PC-9 (cell line): Measurements from ENCODE around the gene BRK1. TPM values are rescaled to one million over a fixed set of nuclear protein-coding genes. Genes with fewer than 3 reads are reported as not detected.
"Not testable (repeated sequence)": the region's sequence is repeated elsewhere in the genome, so short reads cannot be mapped to it uniquely, and the experiment has no call there.

Experiments used
- BruUV-seq: library from RNA; stranded (reverse); fragments of 400-500 nt; replicated peaks from 2 replicates; lab custom pipeline; 2021; lab: Mats Ljungman, UMichigan
- CTCF ChIA-PET: fragments of 300-600 bp; sonication (Branson Sonifier 250); formaldehyde crosslinking; loops from one replicate; lab custom pipeline; 2022; ENCODE audit warnings: antibody characterized with exemption; lab: Charles Lee
- POLR2A ChIA-PET: fragments of 300-600 bp; sonication (Branson Sonifier 250); formaldehyde crosslinking; loops from one replicate; lab custom pipeline; 2022; ENCODE audit warnings: antibody characterized with exemption; ENCODE audit not compliant: unreplicated experiment; lab: Charles Lee
- DNase-seq, 2 experiments: peaks; one replicate each; pipeline versions ENCODE4 v3.0.0 to v3.0.0-alpha.2; 2015 to 2022; ENCODE audit warnings: mixed read lengths in 1 of 2
- H2AFZ ChIP-seq: fragments of 200-600 bp; sonication (generic); 2 replicates; pipeline ENCODE4 v1.8.1; 2017; ENCODE audit warnings: antibody characterized with exemption
- H3F3A ChIP-seq: fragments of 200-600 bp; sonication (generic); 2 replicates; pipeline ENCODE4 v1.8.1; 2017; ENCODE audit warnings: antibody characterized with exemption, mild to moderate bottlenecking, low read depth; ENCODE audit not compliant: insufficient read depth
- H3K27ac ChIP-seq: fragments of 200-600 bp; sonication (generic); 2 replicates; pipeline ENCODE4 v1.6.1; 2016; ENCODE audit warnings: mixed run types
- H3K27me3 ChIP-seq: fragments of 200-600 bp; sonication (generic); 2 replicates; pipeline ENCODE4 v1.6.1; 2016; ENCODE audit warnings: low read depth, mixed run types; ENCODE audit not compliant: insufficient read depth
- H3K36me3 ChIP-seq: fragments of 200-600 bp; sonication (generic); 2 replicates; pipeline ENCODE4 v1.6.1; 2016; ENCODE audit warnings: low read depth, mixed run types
- H3K4me1 ChIP-seq: fragments of 200-600 bp; sonication (generic); replicated peaks from 2 replicates; pipeline ENCODE4 v1.6.1; 2016; ENCODE audit warnings: mixed run types; ENCODE audit not compliant: insufficient read depth
- H3K4me2 ChIP-seq: fragments of 200-600 bp; sonication (generic); 2 replicates; pipeline ENCODE4 v1.6.1; 2017; ENCODE audit warnings: mixed run types
- H3K4me3 ChIP-seq: fragments of 200-600 bp; sonication (generic); 2 replicates; pipeline ENCODE4 v1.6.1; 2016; ENCODE audit warnings: mixed run types
- H3K79me2 ChIP-seq: fragments of 200-600 bp; sonication (generic); 2 replicates; pipeline ENCODE4 v1.6.1; 2017; ENCODE audit warnings: low read depth, mixed run types
- H3K9me2 ChIP-seq: fragments of 200-600 bp; sonication (generic); 2 replicates; pipeline ENCODE4 v1.8.1; 2017; ENCODE audit warnings: mild to moderate bottlenecking; ENCODE audit not compliant: insufficient read depth
- H3K9me3 ChIP-seq: fragments of 200-600 bp; sonication (generic); 2 replicates; pipeline ENCODE4 v1.8.1; 2016; ENCODE audit warnings: low read depth; ENCODE audit not compliant: insufficient read depth
- H4K20me1 ChIP-seq: fragments of 200-600 bp; sonication (generic); 2 replicates; pipeline ENCODE4 v1.8.1; 2017; ENCODE audit not compliant: insufficient read depth
- CTCF ChIP-seq: fragments of 200-600 bp; sonication (generic); conservative IDR thresholded peaks from 2 replicates; pipeline ENCODE4 v1.6.1; 2017; ENCODE audit warnings: mixed run types, antibody characterized with exemption, mild to moderate bottlenecking, moderate library complexity
- EZH2 ChIP-seq: fragments of 200-600 bp; sonication (generic); IDR thresholded peaks from 2 replicates; pipeline ENCODE4 v1.8.0; 2017; ENCODE audit warnings: antibody characterized with exemption, low read depth
- intact Hi-C: fragments of 100-400 bp; cut with micrococcal nuclease; formaldehyde crosslinking; loops from one replicate; pipeline ENCODE4 v1.10.0; 2022; ENCODE audit not compliant: unreplicated experiment
- total RNA-seq: library from RNA; stranded (reverse); gene quantifications from 2 replicates; pipeline ENCODE4 v1.2.3, GENCODE V29; 2021

The BRK1 gene
- total RNA-seq, 1 experiment from 2014 or later, result 109 TPM

- Histone ChIP-seq H4K20me1 (peaks cover 32% of the 10 kb centered on the region), H3K79me2 (peaks cover 60% of the 10 kb centered on the region), H3K4me2 (no peak overlapping the region), H3F3A (peaks cover 10% of the 10 kb centered on the region; the same call in 1 of the 2 replicates), H3K4me3 (no peak overlapping the region), H3K27me3 (no peaks in the 10 kb centered on the region), H3K9me3 (no peaks in the 10 kb centered on the region), H3K4me1 (no peaks in the 10 kb centered on the region), H3K27ac (no peak overlapping the region), H3K36me3 (peaks cover 25% of the 10 kb centered on the region), H3K9me2 (no peaks in the 10 kb centered on the region), H2AFZ (no peak overlapping the region)
- ChIA-PET CTCF (no interaction called here), POLR2A (no interaction called here)
- DNase-seq, result no peak
- intact Hi-C loops, result no loop called here
- no TSS peak for BruUV-seq
- TF ChIP-seq CTCF (no peak), EZH2 (no peak)
These were observed 7.2 kb downstream of the BRK1 start for GRCh38 chr3:10122724-10123123.

- H3K4me2 ChIP-seq, H3K4me3 ChIP-seq, BruUV-seq, H3K9me3 ChIP-seq, intact Hi-C loops, DNase-seq, H4K20me1 ChIP-seq, H3K9me2 ChIP-seq, H2AFZ ChIP-seq, H3K27ac ChIP-seq, H3K36me3 ChIP-seq, H3K4me1 ChIP-seq, H3K79me2 ChIP-seq, H3K27me3 ChIP-seq, CTCF ChIA-PET: not testable (repeated sequence)
- POLR2A ChIA-PET, result interaction anchor here (0.6 kb wide), 1 partner anchor 405 kb away, joined by 3 read pairs; the partner anchor contains the start of gene BRPF1
- H3F3A ChIP-seq, result peaks cover 17% of the 10 kb centered on the region; the same call in 1 of the 2 replicates
These were observed 20.4 kb downstream of the BRK1 start for GRCh38 chr3:10135872-10136271.

- BruUV-seq, result no TSS peak
- Histone ChIP-seq H2AFZ (no peak overlapping the region), H3K27me3 (no peaks in the 10 kb centered on the region), H3K4me2 (no peak overlapping the region), H3K79me2 (no peaks in the 10 kb centered on the region), H3K4me3 (no peak overlapping the region), H3K9me3 (no peaks in the 10 kb centered on the region), H3K27ac (no peak overlapping the region), H3K4me1 (peaks cover 5% of the 10 kb centered on the region), H3F3A (peaks cover 21% of the 10 kb centered on the region; the same call in 1 of the 2 replicates), H3K9me2 (no peaks in the 10 kb centered on the region), H3K36me3 (no peaks in the 10 kb centered on the region), H4K20me1 (no peaks in the 10 kb centered on the region; the same call in 1 of the 2 replicates)
- DNase-seq, result no peak
- POLR2A ChIA-PET, result no interaction called here
- TF ChIP-seq CTCF, result no peak
- TF ChIP-seq EZH2, result no peak
- intact Hi-C loops, result no loop called here
- CTCF ChIA-PET, result no interaction called here
These were observed 21.0 kb downstream of the BRK1 start for GRCh38 chr3:10136426-10137005.

- Histone ChIP-seq H3K9me3 (no peaks in the 10 kb centered on the region), H3K4me3 (no peak overlapping the region), H3K4me2 (peak overlapping the region; percentile 7; the same call in 1 of the 2 replicates), H4K20me1 (no peaks in the 10 kb centered on the region; the same call in 1 of the 2 replicates), H3K9me2 (no peaks in the 10 kb centered on the region), H2AFZ (no peak overlapping the region), H3K27me3 (no peaks in the 10 kb centered on the region), H3K79me2 (peaks cover 6% of the 10 kb centered on the region), H3K4me1 (peaks cover 5% of the 10 kb centered on the region), H3K27ac (no peak overlapping the region), H3F3A (peaks cover 20% of the 10 kb centered on the region; the same call in 1 of the 2 replicates), H3K36me3 (no peaks in the 10 kb centered on the region)
- POLR2A ChIA-PET, result no interaction called here
- intact Hi-C loops, result no loop called here
- peak; percentile 25 to 84 for DNase-seq
- TF ChIP-seq EZH2 (no peak), CTCF (no peak)
- CTCF ChIA-PET, result no interaction called here
- no TSS peak for BruUV-seq
These were observed 21.7 kb downstream of the BRK1 start for GRCh38 chr3:10137178-10137577.
